HG03432 (cell line): ENCODE measurements around the gene ICOS.
"Not testable (repeated sequence)": the region's sequence is repeated elsewhere in the genome, so short reads cannot be mapped to it uniquely, and the experiment has no call there.

ENCODE experiments used
- ATAC-seq: cut with Tn5 transposase; IDR thresholded peaks from one replicate; pipeline ENCODE4 v1.9.1; 2021; ENCODE audit warnings: mild to moderate bottlenecking, moderate library complexity; ENCODE audit not compliant: unreplicated experiment

Gene ICOS

DNA sequence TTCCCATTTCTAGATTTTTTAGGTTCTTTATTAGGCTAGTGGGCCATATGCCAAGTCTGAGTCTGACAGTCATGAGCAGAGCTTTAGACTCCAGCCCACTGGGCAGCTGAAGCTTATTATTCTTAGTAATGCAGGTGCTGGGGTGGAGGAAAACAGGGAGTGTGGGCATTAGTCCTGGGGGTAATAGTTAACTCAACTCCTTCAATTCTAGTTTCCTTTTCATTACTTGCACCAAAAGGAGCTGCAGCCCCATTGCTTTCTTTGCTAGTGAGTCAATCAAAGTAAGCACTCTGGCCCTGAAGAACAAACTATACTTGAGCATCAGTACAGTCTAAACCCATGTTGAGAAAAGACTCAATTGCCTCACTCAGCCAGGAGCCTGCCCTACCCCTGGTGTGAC lies 35.5 kb downstream of the ICOS start:
- peak; percentile 51 for ATAC-seq

DNA sequence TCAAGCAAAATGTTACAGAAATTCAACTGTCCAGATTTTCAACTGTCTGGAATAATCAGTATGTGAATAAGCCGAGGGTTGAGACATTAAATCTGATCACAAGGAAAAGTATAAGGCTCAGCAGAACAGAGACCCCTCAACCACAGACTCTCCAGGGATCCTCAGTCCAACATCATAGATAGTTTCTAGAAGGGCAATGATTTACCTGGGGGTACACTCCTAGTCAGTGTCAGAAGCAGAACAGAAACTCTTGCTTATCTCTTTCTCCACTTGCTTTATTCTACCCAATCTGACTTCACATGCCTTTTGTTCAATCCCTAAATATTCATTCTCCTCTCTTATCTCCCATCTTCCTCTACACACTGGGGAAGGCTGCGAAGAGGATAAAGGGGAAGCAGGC lies 36.4 kb downstream of the ICOS start:
- peak; percentile 60 for ATAC-seq

DNA sequence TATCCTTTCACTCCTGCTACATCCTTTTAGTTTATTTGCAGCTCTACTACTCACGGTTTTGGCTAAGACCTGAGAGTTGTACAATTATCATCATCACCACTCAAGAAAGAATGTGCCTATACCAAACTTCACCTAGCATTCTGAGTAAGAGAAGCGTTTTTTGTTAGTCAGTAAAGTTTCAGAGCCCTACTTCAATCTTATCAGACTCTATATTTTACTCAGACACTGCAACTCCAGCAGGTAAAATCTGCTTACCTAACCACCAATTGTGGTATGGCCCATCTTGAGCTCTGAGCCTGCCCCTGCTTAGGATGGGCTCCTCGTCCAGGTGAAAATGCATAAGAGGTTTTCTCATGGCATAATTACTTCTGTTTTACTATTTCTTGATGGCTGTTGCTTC lies 37.1 kb downstream of the ICOS start:
- no peak for ATAC-seq

DNA sequence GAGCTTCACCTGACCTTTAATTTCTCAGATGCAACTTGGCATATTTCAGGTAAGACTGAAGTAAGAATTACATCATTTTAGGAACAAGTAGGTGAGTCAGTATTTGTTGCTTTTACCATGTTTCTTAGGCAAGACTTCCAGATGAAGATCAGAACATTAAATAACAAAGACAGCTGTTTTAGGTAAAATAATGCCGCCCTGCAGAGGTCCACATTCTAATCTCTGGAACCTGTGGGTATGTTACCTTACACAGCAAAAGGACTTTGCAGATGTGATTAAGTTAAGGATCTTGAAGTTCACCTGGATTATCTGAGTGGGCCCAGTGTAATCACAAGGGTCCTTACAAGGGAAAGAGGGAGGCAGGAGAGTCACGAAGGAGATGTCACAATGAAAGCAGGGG lies 39.3 kb downstream of the ICOS start:
- ATAC-seq, result no peak

DNA sequence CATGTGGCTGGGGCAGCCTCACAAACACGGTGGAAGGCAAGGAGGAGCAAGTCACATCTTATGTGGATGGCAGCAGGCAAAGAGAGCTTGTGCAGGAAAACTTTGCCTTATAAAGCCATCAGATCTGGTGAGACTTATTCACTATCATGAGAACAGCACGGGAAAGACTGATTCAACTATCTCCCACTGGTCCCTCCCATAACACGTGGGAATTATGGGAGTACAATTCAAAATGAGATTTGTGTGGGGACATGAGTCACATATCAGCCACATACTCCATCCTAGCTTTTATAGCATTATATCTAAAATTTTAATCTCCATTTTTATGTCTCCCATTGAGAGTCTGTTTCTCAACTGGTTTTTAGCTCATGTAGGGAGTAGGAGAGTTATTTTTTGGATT lies 45.7 kb downstream of the ICOS start:
- ATAC-seq, result no peak

DNA sequence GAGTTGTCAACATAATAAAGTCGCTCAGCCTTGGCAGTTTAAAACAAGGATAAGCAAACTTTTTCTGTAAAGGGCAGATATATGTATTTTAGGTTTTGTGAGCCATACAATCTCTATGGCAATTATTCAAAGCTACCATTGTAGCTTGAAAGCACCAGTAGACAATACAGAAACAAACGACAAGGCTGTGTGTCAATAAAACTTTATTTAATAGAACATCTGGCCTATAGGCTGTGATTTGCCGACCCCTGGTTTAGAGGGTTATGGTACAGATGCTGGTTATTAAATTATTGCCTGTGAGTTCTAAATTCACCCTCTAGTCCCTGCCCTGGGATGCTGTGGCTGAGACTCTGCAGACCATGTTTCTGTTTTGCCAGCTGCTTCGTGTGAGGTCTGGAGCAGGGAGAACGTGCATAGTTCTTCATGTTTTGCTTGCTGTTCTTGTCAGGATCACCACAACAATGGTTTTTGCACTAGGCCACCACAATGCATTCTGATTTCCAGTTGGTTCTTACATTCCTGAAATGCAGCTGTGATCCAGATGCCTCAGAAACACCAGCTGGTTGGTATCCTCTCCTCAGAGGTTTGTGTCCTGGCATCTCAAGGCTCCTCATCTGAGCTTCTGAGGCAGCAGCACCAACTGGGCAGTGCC lies 46.6 kb downstream of the ICOS start:
- ATAC-seq, result no peak

DNA sequence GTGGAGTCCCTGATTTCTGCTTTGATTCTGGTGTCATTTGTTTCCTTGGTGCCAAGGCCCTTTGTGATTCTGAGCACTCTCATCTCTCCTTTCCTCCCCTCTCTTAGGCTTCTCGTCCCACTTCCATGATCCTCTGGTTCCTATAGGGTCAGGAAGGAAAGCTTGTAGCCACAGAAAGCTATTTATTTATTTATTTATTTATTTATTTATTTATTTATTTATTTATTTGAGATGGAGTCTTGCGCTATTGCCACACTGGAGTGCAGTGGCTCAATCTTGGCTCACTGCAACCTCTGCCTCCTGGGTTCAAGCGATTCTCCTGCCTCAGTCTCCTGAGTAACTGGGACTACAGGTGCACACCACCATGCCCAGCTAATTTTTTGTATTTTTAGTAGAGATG lies 49.4 kb downstream of the ICOS start:
- ATAC-seq, result not testable (repeated sequence)

DNA sequence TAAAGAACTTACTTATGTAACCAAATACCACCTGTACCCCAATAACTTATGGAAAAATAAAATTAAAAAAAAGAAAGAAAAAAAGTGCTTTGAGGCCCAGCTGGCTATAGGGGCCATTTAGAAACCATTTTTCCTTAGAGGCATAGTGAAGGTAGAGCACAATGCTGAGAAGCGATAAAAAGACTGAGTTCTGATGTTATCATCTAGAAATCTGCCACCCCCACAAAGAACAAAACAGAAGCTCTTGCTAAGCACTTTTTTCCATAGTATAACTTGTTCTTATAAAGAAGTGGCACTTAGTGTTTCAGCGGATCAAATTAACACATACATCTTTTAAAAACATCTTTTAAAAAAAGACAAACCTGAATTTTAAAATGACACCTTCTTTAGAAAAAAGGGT lies 51.4 kb downstream of the ICOS start:
- ATAC-seq, result no peak

DNA sequence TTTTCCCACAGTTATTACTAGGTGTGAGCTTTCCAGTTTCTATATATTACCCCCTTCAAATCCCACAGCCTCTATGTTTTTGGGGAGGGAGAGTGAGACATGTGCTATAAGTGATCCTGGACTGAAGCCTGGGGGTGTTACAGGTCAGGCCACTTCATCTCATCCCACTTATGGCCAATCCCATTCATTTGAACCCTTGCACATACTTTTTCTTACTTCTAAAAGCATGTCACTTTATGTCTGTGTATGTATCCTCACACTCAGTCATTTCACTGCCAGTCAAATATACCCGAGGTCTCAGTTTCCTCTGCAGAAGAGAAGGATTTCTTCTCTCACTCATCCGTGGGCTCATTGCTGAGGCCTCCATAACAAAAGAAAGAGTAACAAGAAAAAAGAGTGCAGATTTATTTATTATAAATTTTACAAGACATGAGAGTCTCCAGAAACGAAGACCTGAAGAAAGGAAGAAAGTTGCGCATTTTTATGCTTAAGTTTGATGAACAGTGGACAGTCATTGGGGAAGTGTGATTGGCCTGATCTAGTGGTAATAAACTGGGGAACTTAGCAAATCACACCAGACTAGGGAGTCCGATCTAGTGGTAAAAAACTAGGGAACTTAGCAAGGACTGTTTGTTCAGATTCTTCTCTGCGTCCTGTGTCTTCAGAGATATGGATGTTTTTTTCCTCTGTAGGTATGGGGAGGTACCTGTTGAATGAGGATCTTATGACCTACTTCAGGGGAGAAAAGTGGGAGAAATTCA lies 52.1 kb downstream of the ICOS start:
- ATAC-seq, result no peak

DNA sequence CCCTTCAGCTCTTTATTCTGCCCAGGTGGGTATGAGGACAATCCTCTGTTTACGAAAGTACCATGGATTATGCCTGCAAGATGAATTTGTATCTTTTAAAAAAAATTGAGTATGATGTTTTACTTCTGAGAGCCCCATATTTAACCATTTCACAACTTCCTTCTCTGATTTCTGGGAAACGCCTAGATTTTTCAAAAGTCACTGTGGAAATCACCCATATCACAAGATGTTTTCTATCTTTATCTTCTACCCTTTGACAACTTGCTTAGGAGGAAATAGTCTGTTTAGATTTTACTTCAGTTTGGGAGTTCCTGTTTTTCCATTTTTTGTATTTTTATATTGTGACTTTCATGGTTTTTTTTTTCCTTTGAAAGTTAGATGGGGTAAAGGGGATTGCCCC lies 53.0 kb downstream of the ICOS start:
- no peak for ATAC-seq

DNA sequence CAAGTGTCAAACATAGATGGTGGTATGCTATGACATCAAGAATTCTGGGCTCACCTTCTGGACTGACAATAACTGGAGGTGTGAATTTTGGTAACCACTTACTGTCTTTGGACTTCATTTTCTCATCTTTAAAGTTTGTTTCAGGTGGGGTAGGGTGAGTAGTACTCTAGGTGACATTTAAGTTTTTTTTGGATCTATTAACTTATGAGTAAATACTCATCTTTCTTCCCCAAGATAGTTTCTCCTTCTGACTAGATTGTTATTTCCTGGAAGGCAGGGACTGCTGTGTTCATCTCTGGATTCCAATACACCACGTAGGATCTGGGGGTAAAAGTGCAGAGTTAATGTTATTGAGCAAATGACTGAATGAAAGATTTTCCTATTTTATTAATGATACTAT lies 55.9 kb downstream of the ICOS start:
- ATAC-seq, result no peak

DNA sequence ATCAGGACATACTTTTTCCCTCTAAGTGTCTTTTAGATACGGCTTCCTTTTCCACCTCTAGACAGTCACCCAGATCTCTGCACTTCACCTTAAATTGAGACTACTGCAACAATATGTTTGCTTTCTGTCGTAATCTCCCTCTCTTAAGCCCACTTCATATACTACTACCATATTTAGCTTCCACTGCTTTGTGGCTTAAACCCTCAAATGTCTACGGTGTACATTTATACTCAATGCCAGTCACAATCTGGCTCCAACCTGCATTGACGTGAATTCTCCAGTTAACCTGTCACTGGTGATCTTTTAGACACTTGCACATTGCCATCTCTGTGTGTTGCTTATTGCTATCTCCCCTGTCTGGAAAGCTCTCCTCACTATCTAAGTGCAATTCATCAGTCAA lies 56.4 kb downstream of the ICOS start:
- no peak for ATAC-seq

DNA sequence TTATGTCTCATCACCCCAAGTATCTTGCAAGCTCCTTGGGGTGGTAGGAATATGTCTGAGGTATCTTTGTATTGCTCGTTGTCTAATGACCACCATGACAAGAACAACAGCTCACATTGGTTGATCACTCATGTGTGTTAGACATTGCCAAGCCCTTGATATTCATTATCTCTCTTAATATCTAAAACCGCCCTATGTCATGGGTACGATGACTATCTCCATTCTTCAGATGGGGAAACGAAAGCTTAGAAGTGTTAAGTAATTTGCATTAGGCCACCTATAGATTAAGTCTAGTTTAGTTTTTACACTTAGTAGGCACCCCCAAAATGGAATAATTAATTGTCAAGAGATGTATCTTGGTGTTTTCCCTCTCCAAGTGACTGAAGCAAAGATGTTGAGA lies 57.0 kb downstream of the ICOS start:
- no peak for ATAC-seq

DNA sequence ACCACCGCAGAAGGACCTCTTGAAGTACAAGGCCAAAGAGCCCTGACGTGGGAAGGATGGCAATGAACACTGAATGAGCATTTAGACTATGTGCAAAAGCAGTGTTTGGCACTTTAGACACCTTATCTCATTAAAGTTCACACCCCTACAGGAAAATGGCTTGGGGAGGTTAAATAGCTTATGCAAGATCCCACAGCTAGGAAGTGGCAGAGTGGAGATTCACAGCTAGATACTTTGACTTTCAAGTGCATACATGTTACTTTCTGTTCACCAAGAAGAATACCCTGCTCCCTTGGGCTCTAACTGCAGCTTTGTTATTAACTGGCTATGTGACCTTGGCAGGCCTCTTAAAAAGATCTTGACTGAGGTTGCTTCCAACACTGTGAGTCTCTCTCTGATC lies 58.2 kb downstream of the ICOS start:
- no peak for ATAC-seq

DNA sequence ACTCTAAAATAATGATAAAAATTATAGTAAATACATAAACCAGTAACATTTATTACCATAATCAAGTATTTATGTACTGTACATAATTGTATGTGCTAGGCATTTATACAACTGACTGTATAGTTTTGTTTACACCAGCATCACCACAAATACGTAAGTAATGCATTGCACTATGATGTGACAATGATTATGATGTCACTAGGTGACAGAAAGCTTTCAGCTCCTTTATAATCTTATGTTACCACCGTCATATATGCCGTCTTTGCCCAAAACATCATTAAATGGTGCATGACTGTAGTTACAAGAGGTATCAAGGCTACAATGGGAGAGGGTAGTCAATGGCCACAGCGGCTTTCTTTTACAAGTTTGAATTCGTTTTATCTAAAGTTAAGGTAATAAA lies 60.1 kb downstream of the ICOS start:
- no peak for ATAC-seq

DNA sequence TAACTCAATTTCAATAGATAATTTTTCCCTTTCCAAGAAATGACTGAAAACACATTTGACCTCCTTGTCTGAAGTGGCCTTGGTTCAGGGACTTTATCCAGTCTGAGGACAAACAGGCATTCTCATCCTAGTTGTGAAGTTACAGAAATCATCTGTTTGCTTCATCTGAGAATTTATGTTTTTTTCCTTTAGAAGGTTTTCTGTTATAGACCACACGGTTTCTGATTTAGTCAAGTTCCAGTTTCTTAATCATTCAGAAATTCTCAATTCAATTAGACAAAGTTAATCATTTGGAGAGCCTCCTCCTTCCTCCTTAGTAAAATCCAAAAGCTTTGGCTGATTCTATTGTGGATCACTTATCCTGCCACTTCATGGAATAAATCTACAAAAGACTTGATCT lies 60.9 kb downstream of the ICOS start:
- ATAC-seq, result peak; percentile 72

DNA sequence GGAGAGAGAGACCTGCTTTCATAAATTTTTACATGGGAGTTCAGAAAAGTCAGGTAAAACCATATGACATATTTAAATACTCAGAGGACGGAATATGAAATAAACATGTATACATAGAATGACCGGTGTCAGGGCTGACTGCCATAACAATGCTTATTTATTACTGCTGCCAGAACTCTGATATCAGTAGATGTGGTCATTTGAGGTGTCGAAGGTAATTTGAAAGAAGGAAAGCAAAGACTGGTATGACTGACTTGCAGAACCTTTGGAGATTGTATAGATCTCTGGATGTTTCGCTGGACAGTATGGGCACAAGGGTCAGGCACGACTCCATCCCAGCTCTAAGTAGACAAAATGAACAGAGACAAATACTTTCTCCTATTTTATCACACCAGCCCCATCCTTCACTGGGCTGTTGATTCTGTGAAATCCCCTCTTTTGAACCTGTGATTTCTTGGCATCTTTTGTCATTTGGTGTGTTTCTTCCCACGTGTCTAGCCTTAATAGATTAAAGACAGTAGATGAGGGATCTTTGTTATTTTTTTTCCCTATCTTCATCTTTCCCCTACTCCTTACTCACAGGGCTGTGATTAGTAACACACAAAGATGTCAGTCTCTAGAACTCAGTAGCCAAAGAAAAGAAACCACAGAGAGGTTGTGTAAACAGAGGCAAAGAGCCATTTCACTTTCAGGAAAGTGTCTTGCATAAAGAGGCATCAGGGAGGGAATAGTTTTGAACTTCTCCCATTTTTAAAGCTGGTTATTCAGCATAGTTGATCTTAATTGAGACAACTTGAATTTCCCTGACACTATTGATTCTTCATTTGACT lies 61.6 kb downstream of the ICOS start:
- no peak for ATAC-seq

DNA sequence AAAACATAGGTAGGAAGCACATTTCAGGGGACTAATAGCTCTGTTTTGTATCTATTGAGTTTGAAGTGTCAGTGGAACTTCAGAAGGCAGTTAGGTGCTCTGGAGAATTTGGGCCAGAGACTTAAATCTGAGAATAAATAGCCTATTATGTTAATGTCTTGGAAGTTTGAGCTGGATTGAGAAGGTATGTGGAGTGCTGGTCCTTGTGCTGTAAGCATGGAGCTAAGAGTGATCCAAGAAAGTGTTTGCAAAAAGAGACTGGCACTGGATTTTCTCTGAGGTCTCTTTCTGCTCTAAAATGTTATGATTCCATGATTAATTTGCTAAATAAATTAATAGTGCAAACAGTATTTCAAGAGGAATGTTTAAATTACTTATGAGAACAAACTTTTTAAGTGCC lies 63.3 kb downstream of the ICOS start:
- no peak for ATAC-seq

DNA sequence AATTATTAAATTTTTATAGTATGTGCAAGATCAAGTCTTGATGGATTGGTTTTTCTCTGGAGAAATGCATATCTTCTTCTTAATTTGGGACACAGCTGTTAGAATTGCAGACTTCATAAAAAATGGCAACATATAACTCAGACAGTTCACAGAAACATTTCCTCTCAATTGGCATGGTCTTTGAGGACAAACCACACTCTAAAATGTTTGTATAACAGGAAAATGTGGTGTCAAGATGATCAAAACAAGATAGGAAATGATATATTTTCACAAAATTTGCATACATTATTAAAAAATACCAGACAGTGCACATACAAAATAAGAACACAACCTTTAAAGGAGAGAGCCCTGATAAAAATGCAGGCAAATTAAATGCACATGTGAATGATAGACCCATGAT lies 63.9 kb downstream of the ICOS start:
- ATAC-seq, result no peak

DNA sequence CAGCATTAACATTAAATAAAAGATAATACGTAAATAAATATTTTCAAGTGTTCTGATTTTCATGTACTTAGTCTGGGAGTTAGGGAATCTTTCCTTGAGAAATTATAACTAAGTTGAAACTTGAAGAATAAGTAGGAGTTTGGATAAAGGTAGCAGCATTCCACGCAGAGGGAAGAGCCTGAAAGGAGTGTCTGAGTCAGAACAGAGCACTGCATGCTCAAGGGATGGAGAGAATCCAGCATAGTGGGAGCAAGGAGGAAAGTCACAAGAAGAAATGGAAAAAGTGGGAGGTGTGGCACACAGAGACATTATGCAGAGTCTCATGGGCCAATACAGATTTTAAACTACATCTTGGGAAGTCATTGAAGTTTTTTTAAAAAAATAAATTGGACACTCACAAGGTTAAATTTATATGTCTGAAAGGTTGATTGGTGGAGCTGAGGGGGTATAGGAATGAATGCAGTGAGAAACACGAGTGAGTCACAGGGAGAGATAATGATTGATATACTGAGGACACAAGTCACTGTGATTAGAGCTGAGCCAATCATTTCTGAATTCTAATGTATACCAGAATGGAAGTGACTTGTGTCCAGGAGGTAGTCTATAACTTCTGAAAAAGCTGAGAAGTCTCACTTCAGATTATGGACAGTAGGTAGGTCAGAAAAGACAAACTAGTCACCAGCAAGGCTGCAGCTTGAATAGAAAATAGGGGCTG lies 66.9 kb downstream of the ICOS start:
- ATAC-seq, result no peak

DNA sequence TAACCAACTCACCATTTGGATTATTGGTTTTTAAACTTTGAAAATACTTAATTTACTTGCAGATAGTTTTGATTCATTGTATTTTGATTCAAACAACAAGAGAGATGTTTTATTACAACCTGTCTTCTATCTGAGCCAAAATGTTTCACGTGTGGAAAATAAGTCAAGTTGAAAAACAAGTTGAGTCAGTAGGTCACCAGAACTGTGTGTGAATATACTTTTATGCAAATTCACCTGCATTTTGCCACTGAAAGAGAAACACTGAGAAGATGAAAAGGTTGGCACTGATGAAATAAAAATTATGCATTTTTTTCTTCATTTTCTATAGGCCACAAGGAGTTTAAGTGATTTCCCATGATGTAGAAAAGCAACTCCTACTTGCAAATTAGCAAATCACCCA lies 68.3 kb downstream of the ICOS start:
- no peak for ATAC-seq
